Transverse colon (tissue), 3 donors: Measurements from ENCODE around the gene CXCR6.

ENCODE experiments used
- POLR2A ChIP-seq: fragments of 450-650 bp; IDR thresholded peaks from one replicate; pipeline ENCODE4 v1.6.1; 2016; ENCODE audit warnings: antibody characterized with exemption, mild to moderate bottlenecking, moderate library complexity
- POLR2AphosphoS5 ChIP-seq, 3 donors: sonication (generic); formaldehyde crosslinking; IDR thresholded peaks; one replicate each; pipeline ENCODE4 v1.6.1; 2016; ENCODE audit warnings: antibody characterized with exemption in 3 of 3

DNA sequence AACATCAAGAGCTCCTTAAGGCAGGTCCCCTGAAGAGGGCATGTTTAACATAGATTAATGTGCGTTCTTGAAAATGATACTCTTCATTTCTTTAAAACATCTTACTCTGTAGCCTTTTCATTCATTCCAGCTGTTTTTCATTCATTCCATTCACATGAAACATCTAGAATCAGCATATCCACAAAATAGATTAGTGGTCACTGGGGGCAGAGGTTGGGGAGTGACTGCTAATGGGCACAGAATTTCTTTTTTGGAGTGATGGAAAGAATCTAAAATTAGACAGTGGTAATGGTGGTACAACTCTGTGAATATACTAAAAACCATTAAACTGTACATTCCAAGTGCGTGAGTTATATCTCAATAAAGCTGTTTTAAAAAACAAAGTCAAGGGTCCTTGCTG lies 15.4 kb upstream of the CXCR6 start:
- TF ChIP-seq POLR2A: no peak
- no peak for TF ChIP-seq POLR2AphosphoS5 (IDR thresholded peaks at IDR 0.05)
